Duodenal mucosa (tissue), 2 donors: Measurements from ENCODE around the gene WHRN.

Experiments used
- H3K27ac ChIP-seq: one replicate; pipeline ENCODE4 v1.7.0; 2013; ENCODE audit warnings: low read depth, low read length
- H3K27me3 ChIP-seq, 2 donors: one replicate each; pipeline ENCODE4 v1.7.0; 2013; ENCODE audit warnings: low read length in 2 of 2, control low read depth in 1 of 2; ENCODE audit not compliant: insufficient read depth in 2 of 2, control insufficient read depth in 1 of 2
- H3K36me3 ChIP-seq, 2 donors: one replicate each; pipeline ENCODE4 v1.7.0; 2013; ENCODE audit warnings: low read length in 2 of 2, control low read depth in 1 of 2; ENCODE audit not compliant: insufficient read depth in 2 of 2, control insufficient read depth in 1 of 2
- H3K4me1 ChIP-seq, 2 donors: one replicate each; pipeline ENCODE4 v1.7.0; 2013; ENCODE audit warnings: low read length in 2 of 2, control low read depth in 1 of 2; ENCODE audit not compliant: insufficient read depth in 2 of 2, control insufficient read depth in 1 of 2
- H3K4me3 ChIP-seq, 2 donors: one replicate each; pipeline ENCODE4 v1.7.0; 2013; ENCODE audit warnings: low read length in 2 of 2, low read depth in 1 of 2
- H3K9ac ChIP-seq, 2 donors: one replicate each; pipeline ENCODE4 v1.7.0; 2013; ENCODE audit warnings: low read length in 2 of 2, low read depth in 1 of 2
- H3K9me3 ChIP-seq, 2 donors: one replicate each; pipeline ENCODE4 v1.7.0; 2013; ENCODE audit warnings: low read length in 2 of 2, control low read depth in 1 of 2; ENCODE audit not compliant: control insufficient read depth in 1 of 2

Gene WHRN

DNA sequence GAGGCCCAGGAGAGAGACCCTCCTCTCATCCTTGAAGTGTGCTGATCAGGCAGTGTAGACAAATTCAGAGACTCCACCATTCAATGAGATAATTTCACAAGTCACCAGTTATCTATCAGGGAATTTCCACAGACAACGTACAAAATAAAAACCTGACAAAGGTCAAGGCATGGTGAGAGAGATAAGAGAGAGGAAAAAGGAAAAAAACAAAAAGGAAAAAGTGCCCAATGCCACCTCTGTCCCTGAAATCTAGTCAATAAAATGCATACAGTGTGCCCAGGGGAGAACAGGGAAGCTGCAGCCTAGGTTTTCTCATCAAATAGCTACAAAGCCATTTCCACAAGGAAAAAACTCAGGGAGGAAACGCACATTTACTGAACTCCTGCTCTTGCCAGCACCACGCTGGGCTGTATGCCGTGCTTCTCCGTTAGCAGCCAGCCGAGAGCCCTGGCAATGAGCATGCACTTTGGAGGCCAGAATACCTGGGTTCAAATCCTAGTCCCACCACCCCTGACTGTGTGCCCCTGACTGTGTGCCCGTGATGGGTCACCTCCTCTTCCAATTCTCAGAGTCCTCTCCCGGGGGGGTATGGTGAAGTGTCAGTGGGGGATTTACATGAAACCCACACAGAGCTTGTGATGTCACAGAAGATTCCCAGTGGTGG is 11.6 kb downstream of the WHRN start:
- no peaks in the 10 kb centered on the region for H3K36me3 ChIP-seq
- H3K9me3 ChIP-seq = no peaks in the 10 kb centered on the region
- peaks cover 2 to 9% of the 10 kb centered on the region in 2 donors for H3K4me1 ChIP-seq
- no peaks in the 10 kb centered on the region for H3K27me3 ChIP-seq
- no peak overlapping the region for H3K4me3 ChIP-seq
- H3K9ac ChIP-seq = no peak overlapping the region
- no peak overlapping the region for H3K27ac ChIP-seq

DNA sequence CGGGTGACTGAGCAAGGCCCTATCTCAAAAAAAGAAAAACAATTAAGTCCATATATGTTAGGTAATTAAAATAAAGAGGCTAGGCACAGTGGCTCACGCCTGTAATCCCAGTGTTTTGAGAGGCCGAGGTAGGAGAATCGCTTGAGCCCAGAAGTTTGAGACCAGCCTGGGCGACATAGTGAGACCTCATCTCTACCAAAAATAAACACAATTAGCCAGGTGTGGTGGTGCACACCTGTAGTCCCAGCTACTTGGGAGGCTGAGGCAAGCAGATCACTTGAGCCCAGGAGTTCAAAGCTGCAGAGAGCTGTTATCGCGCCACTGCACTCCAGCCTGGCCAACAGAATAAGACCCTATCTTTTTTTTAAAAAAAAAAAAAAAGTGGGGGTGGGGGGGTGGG is 12.3 kb downstream of the WHRN start:
- Histone ChIP-seq H3K27ac (no peak overlapping the region), H3K4me1 (peaks cover 7 to 14% of the 10 kb centered on the region in 2 donors), H3K4me3 (no peak overlapping the region), H3K9ac (no peak overlapping the region), H3K27me3 (no peaks in the 10 kb centered on the region), H3K9me3 (no peaks in the 10 kb centered on the region), H3K36me3 (no peaks in the 10 kb centered on the region)

DNA sequence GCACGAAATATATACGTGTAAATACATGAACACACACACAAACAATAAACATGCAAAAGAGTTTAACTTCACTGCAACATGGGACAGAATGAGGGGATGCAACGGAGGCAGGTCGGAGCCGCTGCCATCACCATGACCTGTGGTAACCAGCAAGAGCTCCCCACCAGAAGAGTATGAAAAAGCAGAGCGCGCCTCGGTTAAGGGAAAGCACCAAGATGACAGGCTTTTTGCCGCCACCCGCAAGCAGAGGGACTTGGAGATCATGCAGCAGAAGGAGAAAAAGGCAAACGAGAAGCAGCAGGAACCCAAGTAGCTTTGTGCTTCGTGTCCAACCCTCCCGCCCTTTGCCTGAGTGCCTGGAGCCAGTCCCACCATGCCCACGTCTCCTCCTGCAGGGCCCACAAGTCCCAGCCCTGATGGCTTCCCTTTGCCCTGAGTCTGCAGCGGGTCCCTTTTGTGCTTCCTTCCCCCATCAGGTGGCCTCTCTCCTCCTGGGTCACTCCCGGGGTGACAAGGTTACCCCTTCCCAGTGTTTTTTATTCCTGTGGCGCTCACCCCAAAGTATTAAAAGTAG is 13.8 kb downstream of the WHRN start:
- H3K36me3 ChIP-seq = no peaks in the 10 kb centered on the region
- no peaks in the 10 kb centered on the region for H3K9me3 ChIP-seq
- H3K4me1 ChIP-seq = peaks cover 12 to 14% of the 10 kb centered on the region in 2 donors
- H3K9ac ChIP-seq = no peak overlapping the region
- no peak overlapping the region for H3K4me3 ChIP-seq
- H3K27ac ChIP-seq = no peak overlapping the region
- H3K27me3 ChIP-seq = no peaks in the 10 kb centered on the region

DNA sequence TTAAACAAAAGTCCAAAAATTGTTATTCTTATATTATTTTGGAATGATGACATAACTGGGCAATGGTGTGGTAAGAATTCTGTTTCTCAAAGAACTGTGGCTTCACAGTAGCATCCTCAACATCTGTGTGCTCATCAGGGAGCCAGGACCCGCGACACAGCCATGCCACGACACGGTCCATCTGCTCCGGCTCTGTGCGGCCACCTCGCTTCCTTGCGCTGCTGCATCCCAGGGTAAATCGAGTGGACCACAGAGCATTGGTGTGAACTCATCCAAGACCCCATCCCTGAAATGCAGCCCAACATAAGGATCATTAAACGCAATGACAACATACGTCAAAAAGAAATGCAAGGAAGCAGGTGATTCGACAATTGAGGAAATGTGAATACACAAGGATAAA is 15.3 kb downstream of the WHRN start:
- Histone ChIP-seq H3K4me3 (no peak overlapping the region), H3K27ac (no peak overlapping the region), H3K36me3 (no peaks in the 10 kb centered on the region), H3K27me3 (no peaks in the 10 kb centered on the region), H3K9ac (no peak overlapping the region), H3K9me3 (no peaks in the 10 kb centered on the region), H3K4me1 (peaks cover 16% of the 10 kb centered on the region in 2 donors)

DNA sequence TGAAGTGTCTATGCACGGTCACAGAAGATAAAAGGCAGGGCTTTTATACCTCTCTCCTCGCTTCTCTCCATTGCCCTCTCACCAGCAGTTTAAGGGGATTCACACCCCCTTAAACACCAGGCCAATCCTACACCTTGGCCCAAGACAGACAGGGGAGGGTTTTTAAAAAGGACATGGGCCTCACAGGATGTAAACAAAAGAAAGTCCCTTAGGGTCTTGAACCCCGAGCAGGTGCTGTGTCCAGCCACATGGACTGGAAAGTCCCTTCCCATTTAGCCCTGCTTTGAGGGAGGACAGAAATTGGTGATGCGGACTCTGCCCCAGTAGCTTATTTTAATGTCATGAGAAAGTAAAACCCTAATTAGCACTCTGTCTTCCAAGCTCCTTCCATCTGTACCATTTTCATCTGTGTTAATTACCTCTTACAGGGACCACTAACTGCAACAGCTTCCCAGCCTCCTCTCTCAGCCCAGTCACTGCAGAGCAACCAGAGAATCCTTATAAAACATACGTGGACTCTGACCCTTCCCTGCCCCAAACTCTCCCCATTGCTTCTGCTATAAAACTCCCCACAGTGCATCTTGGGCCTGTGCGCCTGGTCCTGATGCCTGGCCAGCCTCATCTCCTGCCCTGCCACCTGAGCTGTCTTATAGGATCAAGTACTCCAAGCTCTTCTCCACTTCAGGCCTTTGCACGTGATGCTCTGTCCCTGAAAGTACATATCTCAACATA is 16.7 kb downstream of the WHRN start:
- no peak overlapping the region for H3K27ac ChIP-seq
- H3K9me3 ChIP-seq = no peaks in the 10 kb centered on the region
- no peak overlapping the region for H3K9ac ChIP-seq
- H3K27me3 ChIP-seq = no peaks in the 10 kb centered on the region
- no peaks in the 10 kb centered on the region for H3K36me3 ChIP-seq
- peaks cover 16 to 23% of the 10 kb centered on the region in 2 donors for H3K4me1 ChIP-seq
- H3K4me3 ChIP-seq = no peak overlapping the region

DNA sequence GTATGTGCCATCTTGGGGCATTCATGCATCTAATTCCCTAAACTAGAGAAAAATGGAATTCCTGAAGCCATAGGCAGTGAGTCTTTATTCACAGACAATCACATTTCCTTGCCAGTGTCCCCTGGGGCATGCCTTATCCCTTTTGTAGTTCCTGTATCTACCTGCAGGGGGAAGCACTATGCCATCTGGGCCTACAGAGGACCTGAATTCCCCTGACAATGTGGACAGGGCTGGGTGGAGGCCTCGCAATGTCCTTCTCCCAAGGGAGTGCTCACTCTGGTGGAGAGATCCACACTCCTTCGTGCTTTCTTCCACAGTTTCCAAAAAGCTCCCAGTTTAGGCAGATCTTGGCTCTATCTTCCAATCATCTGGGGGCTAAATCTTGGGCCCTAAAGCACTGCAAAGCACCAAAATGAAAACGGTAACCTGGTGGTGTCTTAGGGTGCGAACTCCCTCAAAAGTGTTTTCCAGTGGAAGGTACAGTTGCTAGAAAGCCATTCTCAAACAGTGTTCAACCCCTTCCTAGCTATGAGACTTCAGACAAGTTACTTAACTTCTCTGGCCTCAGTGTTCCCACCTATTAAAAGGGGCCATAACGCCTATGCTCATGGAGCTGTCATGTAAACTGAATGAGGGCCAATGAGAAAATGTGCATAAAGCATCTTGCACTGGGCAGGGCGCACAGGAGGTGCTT is 17.5 kb downstream of the WHRN start:
- H3K4me1 ChIP-seq = peaks cover 14 to 23% of the 10 kb centered on the region in 2 donors
- H3K9ac ChIP-seq = no peak overlapping the region
- H3K4me3 ChIP-seq = no peak overlapping the region
- no peaks in the 10 kb centered on the region for H3K27me3 ChIP-seq
- no peaks in the 10 kb centered on the region for H3K9me3 ChIP-seq
- no peaks in the 10 kb centered on the region for H3K36me3 ChIP-seq
- no peak overlapping the region for H3K27ac ChIP-seq

DNA sequence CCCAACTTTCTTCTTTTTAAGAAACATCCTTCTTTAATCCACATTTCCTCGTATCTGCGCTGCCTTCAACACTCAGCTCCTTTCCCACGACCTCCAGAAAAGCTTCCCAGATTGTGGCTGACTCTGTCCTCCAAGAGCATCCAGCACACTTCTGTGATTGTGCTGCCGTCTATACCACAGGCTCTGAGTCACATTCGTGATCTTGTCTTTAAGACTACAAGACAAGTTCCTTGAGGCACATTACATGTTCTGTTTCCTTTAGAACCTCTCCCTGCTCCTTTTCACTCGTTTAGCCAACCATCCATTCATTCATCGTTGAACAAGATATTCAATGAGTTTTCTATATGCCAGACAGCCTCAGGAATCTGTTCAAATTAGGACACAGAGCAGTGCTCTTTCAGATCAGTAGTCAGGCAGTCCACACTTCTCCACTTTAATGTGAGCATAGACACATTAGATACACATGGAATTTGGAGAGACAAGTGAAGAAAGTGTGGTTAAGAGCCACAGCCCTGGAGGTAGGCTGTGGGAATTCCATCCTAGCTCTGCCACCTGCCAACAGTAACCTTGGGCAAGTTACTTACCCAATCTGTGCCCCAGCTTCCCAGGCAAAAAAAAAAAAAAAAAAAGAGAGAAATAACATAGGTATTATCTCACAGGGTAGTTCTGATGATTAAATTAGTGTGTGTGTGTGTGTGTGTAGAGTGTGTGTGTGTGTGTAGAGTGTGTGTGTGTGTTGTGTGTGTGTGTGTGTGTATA is 18.9 kb downstream of the WHRN start:
- peaks cover 14 to 23% of the 10 kb centered on the region in 2 donors for H3K4me1 ChIP-seq
- no peak overlapping the region for H3K9ac ChIP-seq
- peaks cover 0 to 6% of the 10 kb centered on the region in 2 donors for H3K36me3 ChIP-seq
- no peak overlapping the region for H3K4me3 ChIP-seq
- no peaks in the 10 kb centered on the region for H3K27me3 ChIP-seq
- H3K27ac ChIP-seq = no peak overlapping the region
- no peaks in the 10 kb centered on the region for H3K9me3 ChIP-seq

DNA sequence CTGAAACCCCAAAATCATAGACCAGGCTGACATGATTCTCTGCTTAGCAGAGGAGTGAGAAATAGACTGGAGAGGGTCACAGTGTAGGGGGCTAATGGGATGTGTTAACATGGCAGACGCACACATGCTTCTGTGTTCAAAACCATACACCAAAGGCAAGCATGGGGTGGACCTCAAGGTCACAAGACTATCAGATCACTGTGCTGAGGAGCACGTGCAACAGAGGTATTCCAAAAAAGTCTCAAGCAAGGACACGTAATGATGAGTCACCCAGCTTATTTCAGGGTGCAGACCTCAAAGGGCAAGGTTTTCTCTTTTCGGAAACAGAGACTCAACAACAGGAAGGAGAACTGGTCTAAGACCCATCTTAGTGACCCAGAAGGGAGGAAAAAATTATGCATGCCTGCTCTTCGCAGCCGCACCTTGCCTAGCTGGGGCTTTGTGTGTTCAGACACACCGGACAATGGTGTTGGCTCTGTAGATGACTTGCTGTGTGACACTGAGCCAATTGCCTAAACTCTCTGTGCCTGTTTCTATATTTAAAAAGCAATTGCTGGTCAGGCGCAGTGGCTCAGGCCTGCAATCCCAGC is 20.3 kb downstream of the WHRN start:
- Histone ChIP-seq H3K4me1 (peaks cover 14 to 23% of the 10 kb centered on the region in 2 donors), H3K4me3 (no peak overlapping the region), H3K9me3 (no peaks in the 10 kb centered on the region), H3K27me3 (no peaks in the 10 kb centered on the region), H3K27ac (no peak overlapping the region), H3K36me3 (peaks cover 0 to 7% of the 10 kb centered on the region in 2 donors), H3K9ac (no peak overlapping the region)

DNA sequence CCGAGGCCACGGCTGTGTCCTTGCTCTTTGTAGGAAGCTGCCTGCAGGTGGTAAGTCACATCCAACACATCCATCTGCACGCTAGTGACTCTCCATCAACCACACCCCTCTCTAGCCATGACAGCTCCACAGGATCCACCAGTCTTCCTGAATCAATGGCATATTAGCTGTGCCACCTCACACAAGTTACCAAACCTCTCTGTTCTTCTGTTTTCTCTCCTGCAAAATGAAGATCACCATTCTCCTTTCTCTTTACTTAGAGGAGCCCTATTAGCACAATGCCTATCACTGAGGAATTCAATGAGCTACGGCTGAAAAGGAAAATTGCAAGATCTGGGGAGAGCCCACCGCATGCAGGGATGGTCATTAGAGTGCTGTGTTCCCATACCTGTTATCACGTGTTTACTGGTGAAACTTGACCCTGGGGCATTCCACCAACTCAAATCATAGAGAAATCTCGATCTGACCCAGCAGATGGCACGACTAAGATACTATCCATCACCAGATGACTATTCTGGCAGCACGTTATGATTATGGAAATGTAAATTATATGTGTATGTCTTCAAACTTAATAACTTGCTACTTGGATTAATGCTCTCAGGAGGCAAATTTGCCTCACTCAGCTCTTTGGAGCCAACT is 20.9 kb downstream of the WHRN start:
- peaks cover 0 to 7% of the 10 kb centered on the region in 2 donors for H3K36me3 ChIP-seq
- no peak overlapping the region for H3K4me3 ChIP-seq
- no peaks in the 10 kb centered on the region for H3K9me3 ChIP-seq
- no peak overlapping the region for H3K9ac ChIP-seq
- peaks cover 14 to 23% of the 10 kb centered on the region in 2 donors for H3K4me1 ChIP-seq
- H3K27ac ChIP-seq = no peak overlapping the region
- no peaks in the 10 kb centered on the region for H3K27me3 ChIP-seq
